ENCODE results near the gene NT5DC1.

NT5DC1 gene

DNA sequence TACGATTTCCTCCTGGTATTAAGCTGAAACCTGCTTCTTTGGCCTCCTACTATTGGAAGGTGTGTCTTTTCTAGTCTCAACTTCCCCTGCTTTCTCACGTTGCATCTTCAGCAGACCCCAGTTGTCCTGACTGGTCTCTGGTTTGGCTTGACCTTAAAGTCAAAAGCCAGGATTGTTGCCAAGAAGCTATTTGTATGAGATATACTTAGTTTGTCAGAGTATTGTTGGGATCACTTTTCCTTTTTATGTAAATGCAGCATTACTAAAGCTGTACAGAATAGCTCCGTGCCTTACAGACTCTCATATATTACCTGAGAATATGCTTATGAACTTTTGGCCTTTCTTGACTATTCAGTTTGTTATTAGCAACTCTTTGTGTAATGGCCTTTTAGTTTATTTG lies 92.1 kb downstream of the NT5DC1 start:
- no peaks in the 10 kb centered on the region for H3K9me2 ChIP-seq (replicated peaks; ENCODE audit: low read depth, low read length)
- H3F3A ChIP-seq (ENCODE audit: low read depth), result no peaks in the 10 kb centered on the region
- H3K4me1 ChIP-seq (ENCODE audit: insufficient read depth, low read length, poor library complexity, severe bottlenecking), result no peaks in the 10 kb centered on the region
- no peak overlapping the region for H2AFZ ChIP-seq (ENCODE audit: low read length)
- no peak overlapping the region for H3K9ac ChIP-seq (ENCODE audit: low read depth, low read length, poor library complexity, severe bottlenecking)
- H3K4me2 ChIP-seq (ENCODE audit: low read depth, low read length, poor library complexity, severe bottlenecking), result no peak overlapping the region
- no peaks in the 10 kb centered on the region for H3K9me3 ChIP-seq (ENCODE audit: insufficient read depth, low read depth, low read length)
- no peaks in the 10 kb centered on the region for H3K36me3 ChIP-seq (ENCODE audit: insufficient read depth, low read length)
- H3K4me3 ChIP-seq (ENCODE audit: low read length, poor library complexity, severe bottlenecking), result no peak overlapping the region
- TF ChIP-seq, protein P1, sequence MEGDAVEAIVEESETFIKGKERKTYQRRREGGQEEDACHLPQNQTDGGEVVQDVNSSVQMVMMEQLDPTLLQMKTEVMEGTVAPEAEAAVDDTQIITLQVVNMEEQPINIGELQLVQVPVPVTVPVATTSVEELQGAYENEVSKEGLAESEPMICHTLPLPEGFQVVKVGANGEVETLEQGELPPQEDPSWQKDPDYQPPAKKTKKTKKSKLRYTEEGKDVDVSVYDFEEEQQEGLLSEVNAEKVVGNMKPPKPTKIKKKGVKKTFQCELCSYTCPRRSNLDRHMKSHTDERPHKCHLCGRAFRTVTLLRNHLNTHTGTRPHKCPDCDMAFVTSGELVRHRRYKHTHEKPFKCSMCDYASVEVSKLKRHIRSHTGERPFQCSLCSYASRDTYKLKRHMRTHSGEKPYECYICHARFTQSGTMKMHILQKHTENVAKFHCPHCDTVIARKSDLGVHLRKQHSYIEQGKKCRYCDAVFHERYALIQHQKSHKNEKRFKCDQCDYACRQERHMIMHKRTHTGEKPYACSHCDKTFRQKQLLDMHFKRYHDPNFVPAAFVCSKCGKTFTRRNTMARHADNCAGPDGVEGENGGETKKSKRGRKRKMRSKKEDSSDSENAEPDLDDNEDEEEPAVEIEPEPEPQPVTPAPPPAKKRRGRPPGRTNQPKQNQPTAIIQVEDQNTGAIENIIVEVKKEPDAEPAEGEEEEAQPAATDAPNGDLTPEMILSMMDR (conservative IDR thresholded peaks at IDR 0.05; ENCODE audit: low read length), result no peak
- no peak for TF ChIP-seq EZH2phosphoT487 (IDR thresholded peaks at IDR 0.05; ENCODE audit: borderline replicate concordance)
- no peaks in the 10 kb centered on the region for H3K79me2 ChIP-seq (ENCODE audit: insufficient read depth, low read length)
- H4K20me1 ChIP-seq (ENCODE audit: insufficient read depth, low read length, poor library complexity, severe bottlenecking), result no peaks in the 10 kb centered on the region
- H3K27me3 ChIP-seq (ENCODE audit: insufficient read depth, low read length, poor library complexity, severe bottlenecking), result no peaks in the 10 kb centered on the region

DNA sequence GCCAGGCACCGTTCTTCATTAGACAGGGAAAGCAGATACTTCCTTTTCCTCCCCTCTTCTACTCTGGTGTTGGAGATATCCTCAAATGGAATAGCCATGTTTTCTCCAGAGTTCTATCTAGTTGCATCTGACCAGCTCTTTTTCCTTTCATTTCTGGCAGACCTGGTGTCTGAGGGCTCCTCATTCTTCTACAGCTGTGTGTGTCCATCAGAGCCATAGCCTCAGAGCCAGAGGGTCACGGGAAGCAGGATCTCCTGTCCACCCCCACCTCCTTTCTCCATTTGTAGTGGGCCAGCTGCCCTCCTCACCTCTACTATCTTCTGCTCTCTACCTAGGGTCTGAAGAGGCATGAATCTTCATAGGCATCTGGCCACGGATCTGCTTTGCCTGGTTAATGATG lies 96.2 kb downstream of the NT5DC1 start:
- Histone ChIP-seq H3K4me2 (ENCODE audit: low read depth, low read length, poor library complexity, severe bottlenecking) (no peak overlapping the region), H2AFZ (ENCODE audit: low read length) (no peak overlapping the region), H3K9ac (ENCODE audit: low read depth, low read length, poor library complexity, severe bottlenecking) (no peak overlapping the region), H3K9me2 (replicated peaks; ENCODE audit: low read depth, low read length) (no peaks in the 10 kb centered on the region), H3K36me3 (ENCODE audit: insufficient read depth, low read length) (no peaks in the 10 kb centered on the region), H3K4me1 (ENCODE audit: insufficient read depth, low read length, poor library complexity, severe bottlenecking) (no peaks in the 10 kb centered on the region), H3K4me3 (ENCODE audit: low read length, poor library complexity, severe bottlenecking) (no peak overlapping the region), H3K9me3 (ENCODE audit: insufficient read depth, low read depth, low read length) (no peaks in the 10 kb centered on the region), H3K27me3 (ENCODE audit: insufficient read depth, low read length, poor library complexity, severe bottlenecking) (no peaks in the 10 kb centered on the region), H3F3A (ENCODE audit: low read depth) (no peaks in the 10 kb centered on the region), H4K20me1 (ENCODE audit: insufficient read depth, low read length, poor library complexity, severe bottlenecking) (no peaks in the 10 kb centered on the region), H3K79me2 (ENCODE audit: insufficient read depth, low read length) (no peaks in the 10 kb centered on the region)
- no peak for TF ChIP-seq EZH2phosphoT487 (IDR thresholded peaks at IDR 0.05; ENCODE audit: borderline replicate concordance)
- TF ChIP-seq, protein P1 (conservative IDR thresholded peaks at IDR 0.05; ENCODE audit: low read length), result no peak

DNA sequence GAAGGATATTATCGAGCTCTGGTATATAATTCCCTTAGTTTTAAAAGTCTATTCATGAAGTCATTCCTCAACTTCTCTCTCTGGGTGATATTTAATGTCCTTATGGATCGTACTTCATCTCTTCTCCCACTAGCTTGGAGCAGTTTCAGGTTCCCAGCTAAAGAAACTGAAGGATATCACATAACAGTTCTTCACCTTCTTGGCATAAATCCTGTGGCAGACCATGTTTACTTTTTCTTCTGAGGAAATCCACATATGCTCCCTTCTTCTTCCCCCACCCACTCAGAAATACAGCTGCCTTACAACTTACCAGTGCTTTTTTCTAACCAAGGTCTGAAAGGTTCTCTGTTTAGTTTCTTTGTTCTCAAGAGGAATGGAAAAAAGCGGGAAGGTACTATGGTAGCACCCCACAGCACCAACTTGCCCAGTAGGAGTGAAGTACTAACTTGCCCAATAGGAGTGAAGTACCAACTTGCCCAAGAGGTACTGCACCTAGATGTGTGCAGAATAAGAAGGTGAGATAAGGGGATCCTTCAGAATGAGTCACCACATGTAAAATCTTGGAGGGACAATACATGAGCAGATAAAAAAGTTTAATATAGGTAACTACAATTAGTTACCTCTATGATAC lies 100.1 kb downstream of the NT5DC1 start:
- H3K4me2 ChIP-seq (ENCODE audit: low read depth, low read length, poor library complexity, severe bottlenecking), result no peak overlapping the region
- no peaks in the 10 kb centered on the region for H3K9me2 ChIP-seq (replicated peaks; ENCODE audit: low read depth, low read length)
- H4K20me1 ChIP-seq (ENCODE audit: insufficient read depth, low read length, poor library complexity, severe bottlenecking), result no peaks in the 10 kb centered on the region
- peaks cover 2% of the 10 kb centered on the region for H3K4me1 ChIP-seq (ENCODE audit: insufficient read depth, low read length, poor library complexity, severe bottlenecking)
- H3K4me3 ChIP-seq (ENCODE audit: low read length, poor library complexity, severe bottlenecking), result no peak overlapping the region
- H3K27me3 ChIP-seq (ENCODE audit: insufficient read depth, low read length, poor library complexity, severe bottlenecking), result no peaks in the 10 kb centered on the region
- H3F3A ChIP-seq (ENCODE audit: low read depth), result no peaks in the 10 kb centered on the region
- no peak overlapping the region for H3K9ac ChIP-seq (ENCODE audit: low read depth, low read length, poor library complexity, severe bottlenecking)
- no peaks in the 10 kb centered on the region for H3K36me3 ChIP-seq (ENCODE audit: insufficient read depth, low read length)
- no peak overlapping the region for H2AFZ ChIP-seq (ENCODE audit: low read length)
- no peaks in the 10 kb centered on the region for H3K79me2 ChIP-seq (ENCODE audit: insufficient read depth, low read length)
- no peaks in the 10 kb centered on the region for H3K9me3 ChIP-seq (ENCODE audit: insufficient read depth, low read depth, low read length)
- TF ChIP-seq EZH2phosphoT487 (IDR thresholded peaks at IDR 0.05; ENCODE audit: borderline replicate concordance), result no peak
- TF ChIP-seq, protein P1 (conservative IDR thresholded peaks at IDR 0.05; ENCODE audit: low read length), result no peak

Measured in Loucy (cell line).